SH-SY5Y (cell line): Measurements from ENCODE around the gene MVK.

Experiments used
- GATA2 ChIP-seq: IDR thresholded peaks from 2 replicates; pipeline ENCODE4 v1.6.1; 2011; ENCODE audit warnings: mild to moderate bottlenecking, low read depth, low read length
- GATA3 ChIP-seq: IDR thresholded peaks from 2 replicates; pipeline ENCODE4 v1.6.1; 2011; ENCODE audit warnings: low read depth, mild to moderate bottlenecking, low read length, moderate library complexity

DNA sequence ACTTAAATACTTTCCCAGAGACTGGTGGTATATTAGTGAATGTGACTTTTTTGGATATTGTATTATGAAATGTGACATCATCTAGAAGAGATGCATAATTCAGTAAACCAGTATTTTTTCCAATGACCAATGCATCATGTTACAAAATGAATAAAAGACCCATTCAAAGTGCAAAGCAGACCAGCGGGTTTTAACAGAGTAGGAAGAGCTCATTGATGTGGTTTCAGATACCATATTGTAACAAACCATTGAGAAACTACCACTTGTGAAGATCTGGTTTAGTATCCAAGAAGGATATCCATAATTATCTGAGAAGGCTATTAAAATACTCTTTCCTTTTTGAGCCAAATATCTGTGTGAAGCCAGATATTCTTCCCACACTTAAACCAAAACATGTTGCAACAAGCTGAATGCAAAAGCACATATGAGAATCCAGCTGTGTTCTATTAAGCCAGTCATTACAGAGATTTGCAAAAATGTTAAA lies 47.7 kb downstream of the MVK start:
- TF ChIP-seq GATA3 (no peak), GATA2 (no peak)
